ENCODE data around the gene PRKG1. TPM values are rescaled to one million over a fixed set of nuclear protein-coding genes. Genes with fewer than 3 reads are reported as not detected.
"Not testable (repeated sequence)": the region's sequence is repeated elsewhere in the genome, so short reads cannot be mapped to it uniquely, and the experiment has no call there.

Gene PRKG1
- total and polyA plus RNA-seq, 7 experiments from 2014 or later: 0.19 TPM; not detected in 6

GRCh38 chr10:52039002-52039793 lies 964.9 kb downstream of the PRKG1 start:
- H3K9me3 ChIP-seq (ENCODE audit: control insufficient read depth in 2 of 3, low read length in 3 of 3); CTCF ChIA-PET; intact Hi-C loops (cut with micrococcal nuclease); POLR2A ChIA-PET; H3K4me1 ChIP-seq (ENCODE audit: control insufficient read depth in 2 of 2, insufficient read depth in 2 of 2, low read length in 2 of 2); H3K4me3 ChIP-seq (ENCODE audit: low read length); H3K27me3 Mint-ChIP-seq; H3K36me3 Mint-ChIP-seq; H3K9me3 Mint-ChIP-seq; H3K4me1 Mint-ChIP-seq; H3K27me3 ChIP-seq (ENCODE audit: control insufficient read depth in 2 of 2, insufficient read depth in 2 of 2, low read length in 2 of 2); H3K4me3 Mint-ChIP-seq; H3K27ac ChIP-seq (ENCODE audit: low read depth, low read length); ATAC-seq; DNase-seq; H3K27ac Mint-ChIP-seq; H3K36me3 ChIP-seq (ENCODE audit: control insufficient read depth in 2 of 3, insufficient read depth in 3 of 3, low read length in 3 of 3): not testable (repeated sequence)

DNA sequence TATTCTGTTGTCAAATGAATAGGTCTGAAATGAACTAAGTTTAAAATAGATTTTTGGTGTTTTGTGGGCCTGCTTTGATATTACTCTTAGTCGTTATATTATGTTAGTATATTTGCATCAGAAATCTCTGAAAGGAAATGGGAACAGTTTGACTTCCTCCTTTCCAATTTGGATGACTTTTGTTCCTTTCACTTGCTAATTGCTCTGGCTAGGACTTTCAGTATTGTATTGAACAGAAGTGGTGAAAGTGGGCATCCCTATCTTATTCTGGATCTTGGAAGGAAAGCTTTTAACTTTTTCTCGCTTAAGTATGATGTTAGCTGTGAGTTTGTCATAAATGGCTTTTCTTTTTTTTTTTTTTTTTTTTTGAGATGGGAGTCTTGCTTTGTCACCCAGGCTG lies 966.2 kb downstream of the PRKG1 start:
- no peak for DNase-seq
- H3K27ac ChIP-seq (ENCODE audit: low read depth, low read length): no peak overlapping the region
- H3K4me3 ChIP-seq (ENCODE audit: low read length): no peak overlapping the region
- CTCF ChIA-PET: no interaction called here
- Mint-ChIP-seq H3K4me3 (no peak overlapping the region), H3K36me3 (no peaks in the 10 kb centered on the region), H3K9me3 (peaks cover 0 to 3% (median 0%) of the 10 kb centered on the region in 11 donors), H3K4me1 (no peaks in the 10 kb centered on the region), H3K27me3 (peaks cover 0 to 4% (median 0%) of the 10 kb centered on the region in 5 donors), H3K27ac (no peak overlapping the region)
- no peaks in the 10 kb centered on the region for H3K4me1 ChIP-seq (ENCODE audit: control insufficient read depth in 2 of 2, insufficient read depth in 2 of 2, low read length in 2 of 2)
- ATAC-seq: no peak
- no peaks in the 10 kb centered on the region for H3K9me3 ChIP-seq (ENCODE audit: control insufficient read depth in 2 of 3, low read length in 3 of 3)
- POLR2A ChIA-PET: no interaction called here
- intact Hi-C loops (cut with micrococcal nuclease): no loop called here
- H3K27me3 ChIP-seq (ENCODE audit: control insufficient read depth in 2 of 2, insufficient read depth in 2 of 2, low read length in 2 of 2): no peaks in the 10 kb centered on the region
- no peaks in the 10 kb centered on the region for H3K36me3 ChIP-seq (ENCODE audit: control insufficient read depth in 2 of 3, insufficient read depth in 3 of 3, low read length in 3 of 3)

GRCh38 chr10:52043811-52044210 lies 969.5 kb downstream of the PRKG1 start:
- ChIA-PET CTCF (no interaction called here), POLR2A (no interaction called here)
- Histone ChIP-seq H3K9me3 (ENCODE audit: control insufficient read depth in 2 of 3, low read length in 3 of 3) (no peaks in the 10 kb centered on the region), H3K4me3 (ENCODE audit: low read length) (no peak overlapping the region), H3K36me3 (ENCODE audit: control insufficient read depth in 2 of 3, insufficient read depth in 3 of 3, low read length in 3 of 3) (no peaks in the 10 kb centered on the region), H3K27me3 (ENCODE audit: control insufficient read depth in 2 of 2, insufficient read depth in 2 of 2, low read length in 2 of 2) (no peaks in the 10 kb centered on the region), H3K4me1 (ENCODE audit: control insufficient read depth in 2 of 2, insufficient read depth in 2 of 2, low read length in 2 of 2) (no peaks in the 10 kb centered on the region), H3K27ac (ENCODE audit: low read depth, low read length) (no peak overlapping the region)
- Mint-ChIP-seq H3K27me3 (peaks cover 0 to 4% (median 0%) of the 10 kb centered on the region in 5 donors), H3K4me3 (no peak overlapping the region), H3K9me3 (peaks cover 0 to 5% (median 0%) of the 10 kb centered on the region in 11 donors), H3K36me3 (no peaks in the 10 kb centered on the region), H3K27ac (no peak overlapping the region), H3K4me1 (no peaks in the 10 kb centered on the region)
- DNase-seq (no peak), ATAC-seq (no peak)
- intact Hi-C loops (cut with micrococcal nuclease): no loop called here

GRCh38 chr10:52048051-52048450 lies 973.8 kb downstream of the PRKG1 start:
- DNase-seq (no peak), ATAC-seq (no peak)
- no peak overlapping the region for H3K4me3 ChIP-seq (ENCODE audit: low read length)
- Mint-ChIP-seq H3K4me1 (no peaks in the 10 kb centered on the region), H3K27me3 (peaks cover 0 to 4% (median 0%) of the 10 kb centered on the region in 5 donors), H3K4me3 (no peak overlapping the region), H3K36me3 (no peaks in the 10 kb centered on the region), H3K27ac (no peak overlapping the region), H3K9me3 (peaks cover 0 to 7% (median 0%) of the 10 kb centered on the region in 11 donors)
- H3K9me3 ChIP-seq (ENCODE audit: control insufficient read depth in 2 of 3, low read length in 3 of 3): no peaks in the 10 kb centered on the region
- no peaks in the 10 kb centered on the region for H3K27me3 ChIP-seq (ENCODE audit: control insufficient read depth in 2 of 2, insufficient read depth in 2 of 2, low read length in 2 of 2)
- no peak overlapping the region for H3K27ac ChIP-seq (ENCODE audit: low read depth, low read length)
- intact Hi-C loops (cut with micrococcal nuclease): no loop called here
- H3K36me3 ChIP-seq (ENCODE audit: control insufficient read depth in 2 of 3, insufficient read depth in 3 of 3, low read length in 3 of 3): no peaks in the 10 kb centered on the region
- ChIA-PET POLR2A (interaction anchor here (0.6 kb wide), 1 partner anchor 1194 kb away, joined by 7 read pairs; no protein-coding TSS in a partner anchor), CTCF (no interaction called here)
- H3K4me1 ChIP-seq (ENCODE audit: control insufficient read depth in 2 of 2, insufficient read depth in 2 of 2, low read length in 2 of 2): no peaks in the 10 kb centered on the region

DNA sequence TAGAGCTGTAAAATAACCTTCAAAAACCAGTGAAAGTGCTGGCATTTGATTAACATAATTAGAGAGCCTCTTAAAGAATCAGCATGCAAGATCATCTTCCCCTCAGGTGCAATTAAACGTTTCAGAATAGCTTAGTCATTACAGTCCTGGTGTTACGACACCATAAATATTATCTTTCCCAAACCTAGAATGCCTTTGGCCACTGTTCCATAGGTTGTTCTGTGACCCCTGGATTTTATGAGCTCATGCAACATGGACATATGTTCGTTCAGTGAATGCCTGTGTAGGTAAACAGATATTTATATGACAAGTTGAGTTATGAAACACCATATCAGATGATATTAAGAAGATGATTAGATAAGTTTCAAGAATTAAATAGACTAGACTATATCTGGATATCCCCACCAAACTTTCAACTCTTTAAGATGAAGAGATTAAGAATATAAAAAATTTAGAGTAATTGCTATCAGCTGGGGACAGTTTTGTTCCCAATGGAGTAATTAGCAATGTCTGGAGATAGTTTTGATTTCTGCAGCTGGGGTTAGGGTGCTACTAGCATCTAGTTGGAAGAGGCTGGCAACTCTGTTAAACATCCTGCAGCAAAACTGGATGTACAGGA lies 976.3 kb downstream of the PRKG1 start:
- no peak for ATAC-seq
- Histone ChIP-seq H3K4me3 (ENCODE audit: low read length) (no peak overlapping the region), H3K27me3 (ENCODE audit: control insufficient read depth in 2 of 2, insufficient read depth in 2 of 2, low read length in 2 of 2) (no peaks in the 10 kb centered on the region), H3K9me3 (ENCODE audit: control insufficient read depth in 2 of 3, low read length in 3 of 3) (no peaks in the 10 kb centered on the region), H3K27ac (ENCODE audit: low read depth, low read length) (no peak overlapping the region), H3K36me3 (ENCODE audit: control insufficient read depth in 2 of 3, insufficient read depth in 3 of 3, low read length in 3 of 3) (no peaks in the 10 kb centered on the region), H3K4me1 (ENCODE audit: control insufficient read depth in 2 of 2, insufficient read depth in 2 of 2, low read length in 2 of 2) (no peaks in the 10 kb centered on the region)
- no peak overlapping the region for H3K27ac Mint-ChIP-seq
- H3K4me3 Mint-ChIP-seq: no peak overlapping the region
- ChIA-PET CTCF (no interaction called here), POLR2A (no interaction called here)
- DNase-seq: no peak
- H3K9me3 Mint-ChIP-seq: peaks cover 0 to 7% (median 0%) of the 10 kb centered on the region in 11 donors
- peaks cover 0 to 4% (median 0%) of the 10 kb centered on the region in 5 donors for H3K27me3 Mint-ChIP-seq
- H3K36me3 Mint-ChIP-seq: no peaks in the 10 kb centered on the region
- intact Hi-C loops (cut with micrococcal nuclease): no loop called here
- H3K4me1 Mint-ChIP-seq: no peaks in the 10 kb centered on the region

DNA sequence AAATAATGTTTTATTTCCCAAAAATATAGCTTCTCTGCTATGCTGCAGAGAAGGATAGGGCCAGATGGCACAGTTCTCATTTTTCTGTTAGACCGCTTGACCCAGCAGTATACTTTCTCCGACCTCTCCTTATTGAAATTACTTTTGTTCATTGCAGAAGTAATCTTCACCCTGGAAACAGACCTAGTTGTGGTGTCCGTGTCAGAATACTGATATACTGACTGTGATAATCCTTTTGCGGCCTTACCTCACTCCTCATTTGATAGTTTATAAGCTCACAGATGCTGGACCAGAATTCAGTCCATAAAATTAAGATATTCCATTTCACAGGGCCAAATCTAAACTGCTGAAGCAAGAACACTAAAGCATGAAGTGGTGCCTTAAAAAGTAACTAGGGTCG lies 979.2 kb downstream of the PRKG1 start:
- intact Hi-C loops (cut with micrococcal nuclease): no loop called here
- ChIA-PET CTCF (interaction anchor here (0.6 kb wide), 1 partner anchor 1094 kb away, joined by 3 read pairs; no protein-coding TSS in a partner anchor), POLR2A (interaction anchor here (0.7 kb wide), 1 partner anchor 639 kb away, joined by 3 read pairs; no protein-coding TSS in a partner anchor)
- no peaks in the 10 kb centered on the region for H3K27me3 ChIP-seq (ENCODE audit: control insufficient read depth in 2 of 2, insufficient read depth in 2 of 2, low read length in 2 of 2)
- Mint-ChIP-seq H3K27ac (no peak overlapping the region), H3K9me3 (peaks cover 0 to 7% (median 0%) of the 10 kb centered on the region in 11 donors), H3K27me3 (peaks cover 0 to 4% (median 0%) of the 10 kb centered on the region in 5 donors), H3K4me3 (no peak overlapping the region), H3K36me3 (no peaks in the 10 kb centered on the region), H3K4me1 (no peaks in the 10 kb centered on the region)
- no peak for ATAC-seq
- H3K4me1 ChIP-seq (ENCODE audit: control insufficient read depth in 2 of 2, insufficient read depth in 2 of 2, low read length in 2 of 2): no peaks in the 10 kb centered on the region
- no peaks in the 10 kb centered on the region for H3K36me3 ChIP-seq (ENCODE audit: control insufficient read depth in 2 of 3, insufficient read depth in 3 of 3, low read length in 3 of 3)
- no peak for DNase-seq
- no peak overlapping the region for H3K4me3 ChIP-seq (ENCODE audit: low read length)
- no peaks in the 10 kb centered on the region for H3K9me3 ChIP-seq (ENCODE audit: control insufficient read depth in 2 of 3, low read length in 3 of 3)
- H3K27ac ChIP-seq (ENCODE audit: low read depth, low read length): no peak overlapping the region

- H3K36me3 Mint-ChIP-seq: no peaks in the 10 kb centered on the region
- peaks cover 0 to 2% (median 0%) of the 10 kb centered on the region in 11 donors for H3K9me3 Mint-ChIP-seq
- ChIA-PET CTCF (no interaction called here), POLR2A (no interaction called here)
- no peaks in the 10 kb centered on the region for H3K36me3 ChIP-seq (ENCODE audit: control insufficient read depth in 2 of 3, insufficient read depth in 3 of 3, low read length in 3 of 3)
- intact Hi-C loops (cut with micrococcal nuclease): no loop called here
- DNase-seq (no peak), ATAC-seq (no peak)
- no peaks in the 10 kb centered on the region for H3K27me3 ChIP-seq (ENCODE audit: control insufficient read depth in 2 of 2, insufficient read depth in 2 of 2, low read length in 2 of 2)
- no peaks in the 10 kb centered on the region for H3K4me1 Mint-ChIP-seq
- no peak overlapping the region for H3K4me3 Mint-ChIP-seq
- H3K4me1 ChIP-seq (ENCODE audit: control insufficient read depth in 2 of 2, insufficient read depth in 2 of 2, low read length in 2 of 2): no peaks in the 10 kb centered on the region
- H3K4me3 ChIP-seq (ENCODE audit: low read length): no peak overlapping the region
- peaks cover 0 to 4% (median 0%) of the 10 kb centered on the region in 5 donors for H3K27me3 Mint-ChIP-seq
- H3K27ac Mint-ChIP-seq: no peak overlapping the region
- H3K27ac ChIP-seq (ENCODE audit: low read depth, low read length): no peak overlapping the region
- no peaks in the 10 kb centered on the region for H3K9me3 ChIP-seq (ENCODE audit: control insufficient read depth in 2 of 3, low read length in 3 of 3)
These were observed 982.0 kb downstream of the PRKG1 start for GRCh38 chr10:52056291-52056690.

Data from naive thymus-derived CD4-positive, alpha-beta T cell (primary cell).